HL-60 (cell line): Measurements from ENCODE around the gene CPT1A.

ENCODE experiments used
- DNase-seq, 2 experiments: peaks; one replicate each; pipeline ENCODE4 v3.0.0-alpha.2; 2010 to 2020; ENCODE audit warnings: low read depth in 1 of 2, low spot score in 1 of 2
- H3K27ac ChIP-seq: fragments of 250-450 bp; sonication (Bioruptor Pico); replicated peaks from 2 replicates; pipeline ENCODE4 v1.5.1; 2020; ENCODE audit warnings: mild to moderate bottlenecking, moderate library complexity
- H3K27me3 ChIP-seq: fragments of 250-450 bp; sonication (Bioruptor Pico); 2 replicates; pipeline ENCODE4 v1.5.1; 2021; ENCODE audit warnings: mild to moderate bottlenecking, moderate library complexity; ENCODE audit not compliant: insufficient read depth, poor library complexity, severe bottlenecking
- H3K4me3 ChIP-seq: replicated peaks from 2 replicates; pipeline ENCODE4 v1.5.1; 2011; ENCODE audit warnings: mild to moderate bottlenecking, control low read depth, low read length; ENCODE audit not compliant: insufficient read depth
- GABPA ChIP-seq: IDR thresholded peaks from 2 replicates; pipeline ENCODE4 v1.6.1; 2012; ENCODE audit warnings: low read depth
- POLR2AphosphoS5 ChIP-seq: IDR thresholded peaks from 2 replicates; pipeline ENCODE4 v1.6.1; 2012; ENCODE audit warnings: low read depth
- SPI1 ChIP-seq: IDR thresholded peaks from 2 replicates; pipeline ENCODE4 v1.6.1; 2012; ENCODE audit warnings: low read depth, mild to moderate bottlenecking, borderline replicate concordance
- TF ChIP-seq, protein P1 (sequence below): IDR thresholded peaks from one replicate; pipeline ENCODE4 v1.5.1; 2011; ENCODE audit warnings: low read length, control low read depth, inconsistent platforms; ENCODE audit not compliant: insufficient read depth
- TF ChIP-seq, protein P2 (sequence below): IDR thresholded peaks from 2 replicates; pipeline ENCODE4 v1.6.1; 2012; ENCODE audit warnings: low read depth; ENCODE audit not compliant: insufficient replicate concordance

Gene CPT1A

GRCh38 chr11:68867066-68867465, 25.4 kb upstream of the CPT1A start:
- no peak for DNase-seq
- TF ChIP-seq, protein P1, sequence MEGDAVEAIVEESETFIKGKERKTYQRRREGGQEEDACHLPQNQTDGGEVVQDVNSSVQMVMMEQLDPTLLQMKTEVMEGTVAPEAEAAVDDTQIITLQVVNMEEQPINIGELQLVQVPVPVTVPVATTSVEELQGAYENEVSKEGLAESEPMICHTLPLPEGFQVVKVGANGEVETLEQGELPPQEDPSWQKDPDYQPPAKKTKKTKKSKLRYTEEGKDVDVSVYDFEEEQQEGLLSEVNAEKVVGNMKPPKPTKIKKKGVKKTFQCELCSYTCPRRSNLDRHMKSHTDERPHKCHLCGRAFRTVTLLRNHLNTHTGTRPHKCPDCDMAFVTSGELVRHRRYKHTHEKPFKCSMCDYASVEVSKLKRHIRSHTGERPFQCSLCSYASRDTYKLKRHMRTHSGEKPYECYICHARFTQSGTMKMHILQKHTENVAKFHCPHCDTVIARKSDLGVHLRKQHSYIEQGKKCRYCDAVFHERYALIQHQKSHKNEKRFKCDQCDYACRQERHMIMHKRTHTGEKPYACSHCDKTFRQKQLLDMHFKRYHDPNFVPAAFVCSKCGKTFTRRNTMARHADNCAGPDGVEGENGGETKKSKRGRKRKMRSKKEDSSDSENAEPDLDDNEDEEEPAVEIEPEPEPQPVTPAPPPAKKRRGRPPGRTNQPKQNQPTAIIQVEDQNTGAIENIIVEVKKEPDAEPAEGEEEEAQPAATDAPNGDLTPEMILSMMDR = no peak
- TF ChIP-seq SPI1 (no peak), GABPA (no peak), POLR2AphosphoS5 (no peak)
- TF ChIP-seq, protein P2, sequence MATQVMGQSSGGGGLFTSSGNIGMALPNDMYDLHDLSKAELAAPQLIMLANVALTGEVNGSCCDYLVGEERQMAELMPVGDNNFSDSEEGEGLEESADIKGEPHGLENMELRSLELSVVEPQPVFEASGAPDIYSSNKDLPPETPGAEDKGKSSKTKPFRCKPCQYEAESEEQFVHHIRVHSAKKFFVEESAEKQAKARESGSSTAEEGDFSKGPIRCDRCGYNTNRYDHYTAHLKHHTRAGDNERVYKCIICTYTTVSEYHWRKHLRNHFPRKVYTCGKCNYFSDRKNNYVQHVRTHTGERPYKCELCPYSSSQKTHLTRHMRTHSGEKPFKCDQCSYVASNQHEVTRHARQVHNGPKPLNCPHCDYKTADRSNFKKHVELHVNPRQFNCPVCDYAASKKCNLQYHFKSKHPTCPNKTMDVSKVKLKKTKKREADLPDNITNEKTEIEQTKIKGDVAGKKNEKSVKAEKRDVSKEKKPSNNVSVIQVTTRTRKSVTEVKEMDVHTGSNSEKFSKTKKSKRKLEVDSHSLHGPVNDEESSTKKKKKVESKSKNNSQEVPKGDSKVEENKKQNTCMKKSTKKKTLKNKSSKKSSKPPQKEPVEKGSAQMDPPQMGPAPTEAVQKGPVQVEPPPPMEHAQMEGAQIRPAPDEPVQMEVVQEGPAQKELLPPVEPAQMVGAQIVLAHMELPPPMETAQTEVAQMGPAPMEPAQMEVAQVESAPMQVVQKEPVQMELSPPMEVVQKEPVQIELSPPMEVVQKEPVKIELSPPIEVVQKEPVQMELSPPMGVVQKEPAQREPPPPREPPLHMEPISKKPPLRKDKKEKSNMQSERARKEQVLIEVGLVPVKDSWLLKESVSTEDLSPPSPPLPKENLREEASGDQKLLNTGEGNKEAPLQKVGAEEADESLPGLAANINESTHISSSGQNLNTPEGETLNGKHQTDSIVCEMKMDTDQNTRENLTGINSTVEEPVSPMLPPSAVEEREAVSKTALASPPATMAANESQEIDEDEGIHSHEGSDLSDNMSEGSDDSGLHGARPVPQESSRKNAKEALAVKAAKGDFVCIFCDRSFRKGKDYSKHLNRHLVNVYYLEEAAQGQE = no peak
- H3K27ac ChIP-seq = no peak overlapping the region
- H3K27me3 ChIP-seq = no peaks in the 10 kb centered on the region
- no peak overlapping the region for H3K4me3 ChIP-seq

DNA sequence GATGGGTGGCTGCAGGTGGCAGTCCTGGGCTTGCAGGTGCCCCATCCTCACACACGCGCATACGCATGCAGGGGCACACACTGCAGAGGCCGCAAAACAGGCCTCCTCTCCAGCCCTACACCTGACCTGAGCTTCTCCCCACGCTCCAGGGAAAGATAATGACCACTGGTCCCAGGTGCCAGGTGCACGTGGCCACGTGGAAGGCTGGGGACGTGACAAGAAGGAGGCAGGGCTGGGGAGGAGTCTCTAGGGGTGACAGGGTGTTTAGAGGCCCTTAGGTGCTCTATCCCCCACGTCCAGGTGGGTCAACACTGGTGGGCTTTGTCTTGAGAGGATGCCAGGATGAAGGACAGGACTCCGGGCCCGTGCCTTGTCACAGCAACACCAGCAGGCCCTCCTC, 23.5 kb upstream of the CPT1A start:
- H3K27me3 ChIP-seq = no peaks in the 10 kb centered on the region
- TF ChIP-seq, protein P1 = no peak
- no peak for TF ChIP-seq SPI1
- TF ChIP-seq, protein P2 = no peak
- TF ChIP-seq GABPA = no peak
- TF ChIP-seq POLR2AphosphoS5 = no peak
- DNase-seq = no peak
- no peak overlapping the region for H3K27ac ChIP-seq
- H3K4me3 ChIP-seq = no peak overlapping the region

- no peak overlapping the region for H3K27ac ChIP-seq
- TF ChIP-seq POLR2AphosphoS5 (no peak), SPI1 (no peak), GABPA (no peak)
- TF ChIP-seq, protein P1 = no peak
- TF ChIP-seq, protein P2 = no peak
- no peak for DNase-seq
- no peak overlapping the region for H3K4me3 ChIP-seq
- no peaks in the 10 kb centered on the region for H3K27me3 ChIP-seq
Measured at GRCh38 chr11:68863553-68864265, 22.0 kb upstream of the CPT1A start.
